ENCODE results near the gene PRAC2.

PRAC2 gene

GRCh38 chr17:48748718-48749566 lies 26.0 kb downstream of the PRAC2 start:
- no peak for TF ChIP-seq CTCF (IDR thresholded peaks at IDR 0.05; ENCODE audit: low read depth, low read length, missing control alignments)
- H3K4me3 ChIP-seq (ENCODE audit: low read depth, low read length): no peak overlapping the region
- no peak for DNase-seq (ENCODE audit: low read depth)

- no peak for TF ChIP-seq CTCF (IDR thresholded peaks at IDR 0.05; ENCODE audit: low read depth, low read length, missing control alignments)
Observed at GRCh38 chr17:48749621-48750553, 26.9 kb downstream of the PRAC2 start.

GRCh38 chr17:48751172-48751571 lies 28.2 kb downstream of the PRAC2 start:
- no peak for TF ChIP-seq CTCF (IDR thresholded peaks at IDR 0.05; ENCODE audit: low read depth, low read length, missing control alignments)
- no peak for DNase-seq (ENCODE audit: low read depth)
- H3K4me3 ChIP-seq (ENCODE audit: low read depth, low read length): no peak overlapping the region

More at GRCh38 chr17:48749621-48750553, 26.9 kb downstream of the PRAC2 start:
- no peak for DNase-seq (ENCODE audit: low read depth)
- H3K4me3 ChIP-seq (ENCODE audit: low read depth, low read length): no peak overlapping the region

- no peak for DNase-seq (ENCODE audit: low read depth)
- no peak for TF ChIP-seq CTCF (IDR thresholded peaks at IDR 0.05; ENCODE audit: low read depth, low read length, missing control alignments)
- no peak overlapping the region for H3K4me3 ChIP-seq (ENCODE audit: low read depth, low read length)
Observed at GRCh38 chr17:48751733-48752398, 28.9 kb downstream of the PRAC2 start.

- no peak overlapping the region for H3K4me3 ChIP-seq (ENCODE audit: low read depth, low read length)
- DNase-seq (ENCODE audit: low read depth): no peak
- TF ChIP-seq CTCF (IDR thresholded peaks at IDR 0.05; ENCODE audit: low read depth, low read length, missing control alignments): no peak
Observed at GRCh38 chr17:48752399-48753288, 29.7 kb downstream of the PRAC2 start.
